ENCODE results near the gene CACNB2.

GRCh38 chr10:18446205-18446604, 306.0 kb downstream of the CACNB2 start:
- TF ChIP-seq POLR2A (IDR thresholded peaks at IDR 0.05; ENCODE audit: low read depth, low read length) (no peak), TAF1 (IDR thresholded peaks at IDR 0.05; ENCODE audit: borderline replicate concordance, low read depth, low read length) (no peak), POLR2AphosphoS5 (IDR thresholded peaks at IDR 0.05; ENCODE audit: low read depth, low read length) (no peak)
